ACC112 (cell line): ENCODE results near the gene LIX1.
"Not testable (repeated sequence)": the region's sequence is repeated elsewhere in the genome, so short reads cannot be mapped to it uniquely, and the experiment has no call there.

Experiments used
- H2AFZ ChIP-seq: fragments of 200-600 bp; sonication (generic); one replicate; pipeline ENCODE4 v1.6.0; 2017; ENCODE audit warnings: antibody characterized with exemption, low read length; ENCODE audit not compliant: unreplicated experiment
- H3K27ac ChIP-seq: fragments of 200-600 bp; sonication (generic); 2 replicates; pipeline ENCODE4 v1.5.1; 2014; ENCODE audit warnings: low read depth, mild to moderate bottlenecking, antibody characterized with exemption, low read length, moderate library complexity
- H3K27me3 ChIP-seq: fragments of 200-600 bp; sonication (generic); 2 replicates; pipeline ENCODE4 v1.6.1; 2014; ENCODE audit warnings: mild to moderate bottlenecking, antibody characterized with exemption, low read length, moderate library complexity, mixed read lengths; ENCODE audit not compliant: insufficient read depth
- H3K36me3 ChIP-seq: fragments of 200-600 bp; sonication (generic); 2 replicates; pipeline ENCODE4 v1.6.1; 2016; ENCODE audit warnings: mild to moderate bottlenecking, antibody characterized with exemption, low read length, moderate library complexity, mixed read lengths; ENCODE audit not compliant: insufficient read depth
- H3K4me1 ChIP-seq: fragments of 200-600 bp; sonication (generic); one replicate; pipeline ENCODE4 v1.6.1; 2016; ENCODE audit warnings: low read length, mixed read lengths; ENCODE audit not compliant: insufficient read depth, unreplicated experiment, control insufficient read depth
- H3K4me3 ChIP-seq: fragments of 200-600 bp; sonication (generic); 2 replicates; pipeline ENCODE4 v1.5.1; 2014; ENCODE audit warnings: mild to moderate bottlenecking, low read depth, low read length
- H3K79me2 ChIP-seq: fragments of 200-600 bp; sonication (generic); one replicate; pipeline ENCODE4 v1.6.0; 2016; ENCODE audit warnings: low read length; ENCODE audit not compliant: control insufficient read depth, unreplicated experiment, insufficient read depth

Gene LIX1

GRCh38 chr5:97094579-97095317 lies 47.7 kb downstream of the LIX1 start:
- Histone ChIP-seq H3K4me1 (no peaks in the 10 kb centered on the region), H3K36me3 (no peaks in the 10 kb centered on the region), H3K27ac (no peak overlapping the region), H3K4me3 (no peak overlapping the region), H2AFZ (no peak overlapping the region), H3K27me3 (peaks cover 27% of the 10 kb centered on the region), H3K79me2 (no peaks in the 10 kb centered on the region)

- Histone ChIP-seq H3K79me2 (no peaks in the 10 kb centered on the region), H3K27me3 (peaks cover 39% of the 10 kb centered on the region), H2AFZ (no peak overlapping the region), H3K36me3 (no peaks in the 10 kb centered on the region), H3K27ac (no peak overlapping the region), H3K4me3 (no peak overlapping the region), H3K4me1 (no peaks in the 10 kb centered on the region)
Observed at GRCh38 chr5:97093193-97093592, 49.2 kb downstream of the LIX1 start.

- H3K36me3 ChIP-seq: no peaks in the 10 kb centered on the region
- no peaks in the 10 kb centered on the region for H3K79me2 ChIP-seq
- no peak overlapping the region for H3K27ac ChIP-seq
- no peak overlapping the region for H3K4me3 ChIP-seq
- no peak overlapping the region for H2AFZ ChIP-seq
- H3K4me1 ChIP-seq: no peaks in the 10 kb centered on the region
- H3K27me3 ChIP-seq: peaks cover 49% of the 10 kb centered on the region
Observed at GRCh38 chr5:97090944-97091343, 51.5 kb downstream of the LIX1 start.

- H3K27ac ChIP-seq: no peak overlapping the region
Observed at GRCh38 chr5:97089149-97089801, 53.1 kb downstream of the LIX1 start.

GRCh38 chr5:97088774-97089148 lies 53.6 kb downstream of the LIX1 start:
- Histone ChIP-seq H3K27me3 (peaks cover 49% of the 10 kb centered on the region), H3K27ac (no peak overlapping the region), H3K4me3 (no peak overlapping the region), H3K4me1 (no peaks in the 10 kb centered on the region), H2AFZ (no peak overlapping the region), H3K36me3 (no peaks in the 10 kb centered on the region), H3K79me2 (no peaks in the 10 kb centered on the region)

More at GRCh38 chr5:97089149-97089801, 53.1 kb downstream of the LIX1 start:
- Histone ChIP-seq H3K27me3 (peaks cover 49% of the 10 kb centered on the region), H3K79me2 (no peaks in the 10 kb centered on the region), H3K4me1 (no peaks in the 10 kb centered on the region), H2AFZ (no peak overlapping the region), H3K36me3 (no peaks in the 10 kb centered on the region), H3K4me3 (no peak overlapping the region)

- peaks cover 44% of the 10 kb centered on the region for H3K27me3 ChIP-seq
- H2AFZ ChIP-seq: no peak overlapping the region
- H3K79me2 ChIP-seq: no peaks in the 10 kb centered on the region
- H3K36me3 ChIP-seq: no peaks in the 10 kb centered on the region
- H3K4me1 ChIP-seq: peaks cover under 1% of the 10 kb centered on the region
- no peak overlapping the region for H3K4me3 ChIP-seq
- H3K27ac ChIP-seq: no peak overlapping the region
Observed at GRCh38 chr5:97087138-97087537, 55.3 kb downstream of the LIX1 start.

GRCh38 chr5:97085459-97086181 lies 56.8 kb downstream of the LIX1 start:
- no peaks in the 10 kb centered on the region for H3K36me3 ChIP-seq
- H3K27me3 ChIP-seq: peaks cover 29% of the 10 kb centered on the region
- H3K79me2 ChIP-seq: no peaks in the 10 kb centered on the region
- no peak overlapping the region for H3K27ac ChIP-seq
- H2AFZ ChIP-seq: no peak overlapping the region
- no peak overlapping the region for H3K4me3 ChIP-seq
- peaks cover 5% of the 10 kb centered on the region for H3K4me1 ChIP-seq

- not testable (repeated sequence) for H3K36me3 ChIP-seq, H3K79me2 ChIP-seq, H2AFZ ChIP-seq, H3K4me1 ChIP-seq, H3K27ac ChIP-seq, H3K4me3 ChIP-seq
- peaks cover 27% of the 10 kb centered on the region for H3K27me3 ChIP-seq
Observed at GRCh38 chr5:97084782-97085458, 57.5 kb downstream of the LIX1 start.

- Histone ChIP-seq H3K27ac (no peak overlapping the region), H2AFZ (no peak overlapping the region), H3K36me3 (no peaks in the 10 kb centered on the region), H3K4me1 (peaks cover 5% of the 10 kb centered on the region), H3K79me2 (no peaks in the 10 kb centered on the region), H3K4me3 (no peak overlapping the region), H3K27me3 (no peaks in the 10 kb centered on the region)
Observed at GRCh38 chr5:97078958-97079743, 63.3 kb downstream of the LIX1 start.

GRCh38 chr5:97077246-97077645 lies 65.2 kb downstream of the LIX1 start:
- Histone ChIP-seq H3K27ac (no peak overlapping the region), H3K36me3 (no peaks in the 10 kb centered on the region), H3K4me3 (no peak overlapping the region), H3K79me2 (no peaks in the 10 kb centered on the region), H3K4me1 (peaks cover 5% of the 10 kb centered on the region), H2AFZ (no peak overlapping the region), H3K27me3 (no peaks in the 10 kb centered on the region)
